Prostate gland (tissue), 2 donors: ENCODE data around the gene RNF40.

Experiments
- CTCF ChIP-seq, 4 experiments: fragments of 200-600 bp in 2 of 4; fragments of 450-650 bp in 2 of 4; sonication (generic) in 2 of 4; IDR thresholded peaks; 1 replicate in 3 of 4; 2 replicates in 1 of 4; pipeline ENCODE4 v1.5.1; 2016 to 2019; ENCODE audit warnings: antibody characterized with exemption in 4 of 4, mild to moderate bottlenecking in 2 of 4, moderate library complexity in 2 of 4
- POLR2A ChIP-seq: fragments of 450-650 bp; IDR thresholded peaks from one replicate; pipeline ENCODE4 v1.6.1; 2016; ENCODE audit warnings: antibody characterized with exemption, mild to moderate bottlenecking

GRCh38 chr16:30756781-30757100 lies 5.4 kb upstream of the RNF40 start:
- TF ChIP-seq CTCF (IDR thresholded peaks at IDR 0.05): no peak
- TF ChIP-seq POLR2A: no peak
